Measurements from ENCODE around the gene ELP4. TPM values are rescaled to one million over a fixed set of nuclear protein-coding genes. Genes with fewer than 3 reads are reported as not detected.
"Not testable (repeated sequence)": the region's sequence is repeated elsewhere in the genome, so short reads cannot be mapped to it uniquely, and the experiment has no call there.

Gene ELP4
- total RNA-seq, 4 donors from 2014 or later = 28.5 to 37.6 (median 32.3) TPM

GRCh38 chr11:31740131-31740530, 230.6 kb downstream of the ELP4 start:
- no peak overlapping the region for H3K4me3 ChIP-seq
- H3K36me3 ChIP-seq = no peaks in the 10 kb centered on the region
- 67% methylated on average over 1 of the region's 1 CpG for WGBS
- H3K4me1 ChIP-seq = no peaks in the 10 kb centered on the region
- TF ChIP-seq POLR2A (IDR thresholded peaks at IDR 0.05) = no peak
- no peak for TF ChIP-seq POLR2AphosphoS5 (IDR thresholded peaks at IDR 0.05)
- TF ChIP-seq EP300 (IDR thresholded peaks at IDR 0.05) = no peak
- TF ChIP-seq, protein P1, sequence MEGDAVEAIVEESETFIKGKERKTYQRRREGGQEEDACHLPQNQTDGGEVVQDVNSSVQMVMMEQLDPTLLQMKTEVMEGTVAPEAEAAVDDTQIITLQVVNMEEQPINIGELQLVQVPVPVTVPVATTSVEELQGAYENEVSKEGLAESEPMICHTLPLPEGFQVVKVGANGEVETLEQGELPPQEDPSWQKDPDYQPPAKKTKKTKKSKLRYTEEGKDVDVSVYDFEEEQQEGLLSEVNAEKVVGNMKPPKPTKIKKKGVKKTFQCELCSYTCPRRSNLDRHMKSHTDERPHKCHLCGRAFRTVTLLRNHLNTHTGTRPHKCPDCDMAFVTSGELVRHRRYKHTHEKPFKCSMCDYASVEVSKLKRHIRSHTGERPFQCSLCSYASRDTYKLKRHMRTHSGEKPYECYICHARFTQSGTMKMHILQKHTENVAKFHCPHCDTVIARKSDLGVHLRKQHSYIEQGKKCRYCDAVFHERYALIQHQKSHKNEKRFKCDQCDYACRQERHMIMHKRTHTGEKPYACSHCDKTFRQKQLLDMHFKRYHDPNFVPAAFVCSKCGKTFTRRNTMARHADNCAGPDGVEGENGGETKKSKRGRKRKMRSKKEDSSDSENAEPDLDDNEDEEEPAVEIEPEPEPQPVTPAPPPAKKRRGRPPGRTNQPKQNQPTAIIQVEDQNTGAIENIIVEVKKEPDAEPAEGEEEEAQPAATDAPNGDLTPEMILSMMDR (IDR thresholded peaks at IDR 0.05) = no peak
- H3K27ac ChIP-seq = no peak overlapping the region
- H3K9me3 ChIP-seq = peaks cover 5% of the 10 kb centered on the region
- DNase-seq (ENCODE audit: low spot score in 2 of 2) = no peak
- H3K27me3 ChIP-seq = no peaks in the 10 kb centered on the region

DNA sequence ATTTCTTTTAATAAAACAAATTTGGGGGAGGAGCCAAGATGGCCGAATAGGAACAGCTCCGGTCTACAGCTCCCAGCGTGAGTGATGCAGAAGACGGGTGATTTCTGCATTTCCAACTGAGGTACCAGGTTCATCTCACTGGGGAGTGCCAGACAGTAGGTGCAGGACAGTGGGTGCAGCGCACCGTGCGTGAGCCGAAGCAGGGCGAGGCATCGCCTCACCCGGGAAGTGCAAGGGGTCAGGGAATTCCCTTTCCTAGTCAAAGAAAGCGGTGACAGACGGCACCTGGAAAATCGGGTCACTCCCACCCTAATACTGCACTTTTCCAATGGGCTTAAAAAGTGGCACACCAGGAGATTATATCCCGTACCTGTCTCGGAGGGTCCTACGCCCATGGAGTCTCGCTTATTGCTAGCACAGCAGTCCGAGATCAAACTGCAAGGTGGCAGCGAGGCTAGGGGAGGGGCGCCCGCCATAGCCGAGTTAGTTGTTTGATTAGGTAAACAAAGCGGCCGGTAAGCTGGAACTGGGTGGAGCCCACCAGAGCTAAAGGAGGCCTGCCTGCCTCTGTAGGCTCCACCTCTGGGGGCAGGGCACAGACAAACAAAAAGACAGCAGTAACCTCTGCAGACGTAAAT, 231.3 kb downstream of the ELP4 start:
- H3K36me3 ChIP-seq; H3K27ac ChIP-seq; H3K4me1 ChIP-seq; H3K4me3 ChIP-seq; DNase-seq (ENCODE audit: low spot score in 2 of 2); H3K9me3 ChIP-seq; H3K27me3 ChIP-seq: not testable (repeated sequence)
- 96% methylated on average over 24 of the region's 26 CpGs for WGBS

- no peak overlapping the region for H3K4me3 ChIP-seq
- TF ChIP-seq POLR2AphosphoS5 (IDR thresholded peaks at IDR 0.05) (no peak), EP300 (IDR thresholded peaks at IDR 0.05) (no peak), POLR2A (IDR thresholded peaks at IDR 0.05) (no peak)
- TF ChIP-seq, protein P1 (IDR thresholded peaks at IDR 0.05) = no peak
- no peak overlapping the region for H3K27ac ChIP-seq
- no peaks in the 10 kb centered on the region for H3K4me1 ChIP-seq
- H3K36me3 ChIP-seq = no peaks in the 10 kb centered on the region
- WGBS = 50% methylated on average over 1 of the region's 1 CpG
- no peak for DNase-seq (ENCODE audit: low spot score in 2 of 2)
- no peaks in the 10 kb centered on the region for H3K9me3 ChIP-seq
- no peaks in the 10 kb centered on the region for H3K27me3 ChIP-seq
These were observed 238.0 kb downstream of the ELP4 start for GRCh38 chr11:31747581-31747980.

DNA sequence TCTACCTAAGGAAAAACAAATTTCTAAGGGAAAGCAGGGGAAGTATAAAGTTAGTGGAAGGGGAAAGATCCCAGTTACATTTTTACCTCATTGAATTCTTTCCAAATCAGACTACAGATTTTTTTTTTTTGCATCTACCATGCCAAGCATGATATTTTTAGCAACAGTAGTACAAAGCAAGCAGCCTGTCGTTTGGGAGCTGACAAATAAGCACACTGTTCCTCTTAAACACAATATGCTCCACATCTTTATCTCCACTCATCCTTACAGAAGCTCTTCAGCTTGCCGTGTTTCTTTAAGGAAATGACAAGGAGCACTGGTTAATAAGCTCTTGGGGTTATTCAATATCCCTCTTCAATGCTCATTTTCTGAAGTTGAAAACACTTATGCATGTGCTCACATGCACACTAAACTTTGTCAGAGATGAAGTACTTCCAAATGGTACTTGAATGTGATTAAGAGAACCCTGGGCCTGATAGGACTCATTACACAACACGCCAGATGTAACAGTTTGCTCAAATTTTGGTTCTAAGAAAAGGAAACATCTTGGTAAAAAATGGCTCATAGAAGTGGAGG, 247.8 kb downstream of the ELP4 start:
- no peaks in the 10 kb centered on the region for H3K9me3 ChIP-seq
- WGBS = 26% methylated on average over 3 of the region's 3 CpGs
- H3K27ac ChIP-seq = no peak overlapping the region
- no peaks in the 10 kb centered on the region for H3K27me3 ChIP-seq
- no peak for DNase-seq (ENCODE audit: low spot score in 2 of 2)
- TF ChIP-seq EP300 (IDR thresholded peaks at IDR 0.05) = no peak
- TF ChIP-seq POLR2A (IDR thresholded peaks at IDR 0.05) = no peak
- TF ChIP-seq, protein P1 (IDR thresholded peaks at IDR 0.05) = no peak
- no peak for TF ChIP-seq POLR2AphosphoS5 (IDR thresholded peaks at IDR 0.05)
- H3K4me3 ChIP-seq = no peak overlapping the region
- no peaks in the 10 kb centered on the region for H3K4me1 ChIP-seq
- H3K36me3 ChIP-seq = no peaks in the 10 kb centered on the region

GRCh38 chr11:31761636-31762035, 252.1 kb downstream of the ELP4 start:
- no peaks in the 10 kb centered on the region for H3K36me3 ChIP-seq
- no peak overlapping the region for H3K4me3 ChIP-seq
- TF ChIP-seq EP300 (IDR thresholded peaks at IDR 0.05) = no peak
- TF ChIP-seq POLR2AphosphoS5 (IDR thresholded peaks at IDR 0.05) = no peak
- TF ChIP-seq, protein P1 (IDR thresholded peaks at IDR 0.05) = no peak
- TF ChIP-seq POLR2A (IDR thresholded peaks at IDR 0.05) = no peak
- H3K27ac ChIP-seq = no peak overlapping the region
- H3K27me3 ChIP-seq = no peaks in the 10 kb centered on the region
- WGBS = 100% methylated on average over 1 of the region's 1 CpG
- H3K4me1 ChIP-seq = no peaks in the 10 kb centered on the region
- DNase-seq (ENCODE audit: low spot score in 2 of 2) = no peak
- H3K9me3 ChIP-seq = no peaks in the 10 kb centered on the region
